ENCODE data around the gene EYA2. TPM values are rescaled to one million over a fixed set of nuclear protein-coding genes. Genes with fewer than 3 reads are reported as not detected.
A peak's percentile ranks its signal among the peaks of the same experiment; 100 is the strongest.

Gene EYA2
- total RNA-seq, 1 experiment from 2014 or later, result 0.25 TPM

- H3K27me3 Mint-ChIP-seq (ENCODE audit: insufficient read depth, unreplicated experiment), result peaks cover 61% of the 10 kb centered on the region
- peaks cover 4% of the 10 kb centered on the region; the same call in 1 of the 2 replicates for H3K4me1 ChIP-seq
- H3K27ac Mint-ChIP-seq (ENCODE audit: unreplicated experiment), result no peak overlapping the region
- H3K36me3 ChIP-seq (ENCODE audit: control insufficient read depth, insufficient read depth, low read length), result no peaks in the 10 kb centered on the region
- DNase-seq, result no peak
- BruUV-seq (replicated peaks), result no TSS peak
- no peak for TF ChIP-seq CTCF (IDR thresholded peaks at IDR 0.05; ENCODE audit: insufficient read depth in 1 of 2, low read depth in 1 of 2, low read length in 1 of 2, severe bottlenecking in 1 of 2, unreplicated experiment in 1 of 2)
- H3K9me3 ChIP-seq, result 0 out of 2 replicates have a peak, but pooled peaks cover 4% of the 10 kb centered on the region
- peak overlapping the region; percentile 37 for H3K4me3 Mint-ChIP-seq (ENCODE audit: unreplicated experiment)
- POLR2A ChIA-PET, result no interaction called here
- peaks cover 15% of the 10 kb centered on the region for H3K27me3 ChIP-seq (replicated peaks; ENCODE audit: control insufficient read depth, insufficient read depth, low read length)
- CTCF ChIA-PET, result no interaction called here
- H3K36me3 Mint-ChIP-seq (ENCODE audit: insufficient read depth, unreplicated experiment), result no peaks in the 10 kb centered on the region
- no peak overlapping the region for H3K4me3 ChIP-seq (ENCODE audit: low read depth, low read length)
- intact Hi-C loops (cut with micrococcal nuclease; ENCODE audit: unreplicated experiment), result loop anchor here (10.0 kb wide), 1 partner anchor 131 kb away; no protein-coding TSS in a partner anchor
- no peaks in the 10 kb centered on the region for H3K4me1 Mint-ChIP-seq (ENCODE audit: low read depth, unreplicated experiment)
- peaks cover 3% of the 10 kb centered on the region for H3K9me3 Mint-ChIP-seq (ENCODE audit: unreplicated experiment)
Measured at GRCh38 chr20:46895906-46896242, 1.2 kb downstream of the EYA2 start.

GRCh38 chr20:46897328-46897880, 2.8 kb downstream of the EYA2 start:
- ChIA-PET POLR2A (no interaction called here), CTCF (interaction anchor here (0.7 kb wide), 1 partner anchor 1929 kb away, joined by 3 read pairs; no protein-coding TSS in a partner anchor)
- no peak overlapping the region for H3K27ac Mint-ChIP-seq (ENCODE audit: unreplicated experiment)
- Histone ChIP-seq H3K4me3 (ENCODE audit: low read depth, low read length) (no peak overlapping the region), H3K27me3 (replicated peaks; ENCODE audit: control insufficient read depth, insufficient read depth, low read length) (peaks cover 15% of the 10 kb centered on the region), H3K36me3 (ENCODE audit: control insufficient read depth, insufficient read depth, low read length) (no peaks in the 10 kb centered on the region), H3K4me1 (peaks cover 4% of the 10 kb centered on the region; the same call in 1 of the 2 replicates), H3K9me3 (no peaks in the 10 kb centered on the region)
- no TSS peak for BruUV-seq (replicated peaks)
- no peaks in the 10 kb centered on the region for H3K36me3 Mint-ChIP-seq (ENCODE audit: insufficient read depth, unreplicated experiment)
- H3K9me3 Mint-ChIP-seq (ENCODE audit: unreplicated experiment), result no peaks in the 10 kb centered on the region
- H3K4me1 Mint-ChIP-seq (ENCODE audit: low read depth, unreplicated experiment), result no peaks in the 10 kb centered on the region
- H3K4me3 Mint-ChIP-seq (ENCODE audit: unreplicated experiment), result no peak overlapping the region
- intact Hi-C loops (cut with micrococcal nuclease; ENCODE audit: unreplicated experiment), result loop anchor here (10.0 kb wide), 1 partner anchor 133 kb away; no protein-coding TSS in a partner anchor
- no peak for TF ChIP-seq CTCF (IDR thresholded peaks at IDR 0.05; ENCODE audit: insufficient read depth in 1 of 2, low read depth in 1 of 2, low read length in 1 of 2, severe bottlenecking in 1 of 2, unreplicated experiment in 1 of 2)
- H3K27me3 Mint-ChIP-seq (ENCODE audit: insufficient read depth, unreplicated experiment), result peaks cover 66% of the 10 kb centered on the region
- no peak for DNase-seq

- Histone ChIP-seq H3K9me3 (no peaks in the 10 kb centered on the region), H3K4me1 (peaks cover 4% of the 10 kb centered on the region; the same call in 1 of the 2 replicates), H3K4me3 (ENCODE audit: low read depth, low read length) (no peak overlapping the region), H3K27me3 (replicated peaks; ENCODE audit: control insufficient read depth, insufficient read depth, low read length) (peaks cover 17% of the 10 kb centered on the region), H3K36me3 (ENCODE audit: control insufficient read depth, insufficient read depth, low read length) (no peaks in the 10 kb centered on the region)
- Mint-ChIP-seq H3K4me1 (ENCODE audit: low read depth, unreplicated experiment) (no peaks in the 10 kb centered on the region), H3K4me3 (ENCODE audit: unreplicated experiment) (no peak overlapping the region), H3K36me3 (ENCODE audit: insufficient read depth, unreplicated experiment) (no peaks in the 10 kb centered on the region), H3K27ac (ENCODE audit: unreplicated experiment) (no peak overlapping the region), H3K9me3 (ENCODE audit: unreplicated experiment) (no peaks in the 10 kb centered on the region), H3K27me3 (ENCODE audit: insufficient read depth, unreplicated experiment) (peaks cover 63% of the 10 kb centered on the region)
- no peak for DNase-seq
- no TSS peak for BruUV-seq (replicated peaks)
- CTCF ChIA-PET, result interaction anchor here (0.7 kb wide), 1 partner anchor 1930 kb away, joined by 3 read pairs; no protein-coding TSS in a partner anchor
- POLR2A ChIA-PET, result no interaction called here
- TF ChIP-seq CTCF (IDR thresholded peaks at IDR 0.05; ENCODE audit: insufficient read depth in 1 of 2, low read depth in 1 of 2, low read length in 1 of 2, severe bottlenecking in 1 of 2, unreplicated experiment in 1 of 2), result no peak
- intact Hi-C loops (cut with micrococcal nuclease; ENCODE audit: unreplicated experiment), result loop anchor here (10.0 kb wide), 1 partner anchor 134 kb away; no protein-coding TSS in a partner anchor
Measured at GRCh38 chr20:46898423-46898822, 3.8 kb downstream of the EYA2 start.

All from Caco-2 (cell line).